Ovary (tissue), 9 donors: ENCODE data around the gene DOCK10. TPM values are rescaled to one million over a fixed set of nuclear protein-coding genes. Genes with fewer than 3 reads are reported as not detected.

Experiments
- DNase-seq, 5 donors: peaks; one replicate each; pipeline ENCODE4 v3.0.0-alpha.2; 2019 to 2020
- H3K27ac ChIP-seq, 2 donors: fragments of 200-600 bp; one replicate each; pipeline versions ENCODE4 v1.5.1 to v1.8.0; 2019 to 2022
- H3K27me3 ChIP-seq: fragments of 200-600 bp; one replicate; pipeline ENCODE4 v1.8.0; 2022
- H3K36me3 ChIP-seq: fragments of 200-600 bp; sonication (generic); one replicate; pipeline ENCODE4 v1.5.1; 2019
- H3K4me1 ChIP-seq: one replicate; pipeline ENCODE4 v1.8.1; 2013; ENCODE audit warnings: mild to moderate bottlenecking, moderate library complexity; ENCODE audit not compliant: insufficient read depth
- H3K4me3 ChIP-seq: fragments of 200-600 bp; sonication (generic); one replicate; pipeline ENCODE4 v1.5.1; 2017
- H3K9me3 ChIP-seq, 2 donors: fragments of 200-600 bp in 1 of 2; sonication (generic) in 1 of 2; one replicate each; pipeline versions ENCODE4 v1.5.1 to v1.8.1; 2013 to 2019; ENCODE audit warnings: mild to moderate bottlenecking in 1 of 2, moderate library complexity in 1 of 2
- CTCF ChIP-seq, 3 donors: fragments of 450-650 bp in 2 of 3; fragments of 200-600 bp in 1 of 3; IDR thresholded peaks; one replicate each; pipeline versions ENCODE4 v1.5.1 to v1.8.0; 2016 to 2022; ENCODE audit warnings: antibody characterized with exemption in 3 of 3, mild to moderate bottlenecking in 1 of 3
- EP300 ChIP-seq: sonication (generic); formaldehyde crosslinking; IDR thresholded peaks from one replicate; pipeline ENCODE4 v1.6.1; 2017; ENCODE audit warnings: antibody characterized with exemption
- POLR2A ChIP-seq: fragments of 450-650 bp; IDR thresholded peaks from one replicate; pipeline ENCODE4 v1.6.1; 2017; ENCODE audit warnings: antibody characterized with exemption, mild to moderate bottlenecking, moderate library complexity
- WGBS, 3 donors: extraction: QIAGEN DNeasy Blood & Tissue Kit in 1 of 3; methylation state at CpG; one replicate each; pipeline versions ENCODE4 v1.1.5 to v1.1.7; 2013 to 2017; 5-methylcytosine and 5-hydroxymethylcytosine counted together
- intact Hi-C, 4 donors: fragments of 100-400 bp; cut with DNase I; formaldehyde crosslinking; loops; one replicate each; pipeline versions ENCODE4 v1.11.0 to v1.15.1; 2022 to 2023
- polyA plus RNA-seq, 2 donors: library from polyadenylated mRNA; stranded (reverse); fragments of 200-250 nt in 1 of 2; fragments of 350-450 nt in 1 of 2; fragmentation: Illumina TruSeq in 1 of 2; extraction: RNeasy Lipid Tissue Mini Kit (QIAGEN cat#74804) in 1 of 2; gene quantifications; one replicate each; pipeline ENCODE4 v1.2.3, GENCODE V29; 2013 to 2014
- total RNA-seq, 7 donors: library from RNA; depleted of rRNA in 2 of 7; stranded (reverse); fragments of >200 nt in 2 of 7; fragmentation: NEBNext Ultra II Directional in 3 of 7; extraction: Animal tissue kit (Norgen Biotek cat#: 25700) in 3 of 7; gene quantifications; one replicate each; pipeline versions ENCODE4 v1.1.0 to v1.2.4, GENCODE V29; 2016 to 2023
- donor health status: DM: no; HTN: no; CAD: no; lungs with moderate emphysema.
- donor health status: DM: no; HTN: no; CAD: no.
- donor health status: Bipolar disorder and iron deficiency.
- donor health status: DM: yes; HTN: yes; CAD: no.
- donor health status: DM: no; HTN: no; CAD: no.
- donor health status: DM: yes; HTN: yes; CAD: no.

Gene DOCK10
- total and polyA plus RNA-seq, 9 donors: 15.3 to 42.5 (median 31.2) TPM

GRCh38 chr2:224753743-224754540 is 288.3 kb downstream of the DOCK10 start:
- WGBS, 3 donors: 4 to 24% (median 9%) methylated on average over 1 of the region's 1 CpG
- Histone ChIP-seq H3K36me3 (no peaks in the 10 kb centered on the region), H3K4me3 (no peak overlapping the region), H3K9me3 (peaks cover 0 to 5% of the 10 kb centered on the region in 2 donors), H3K27ac (no peak overlapping the region), H3K27me3 (no peaks in the 10 kb centered on the region), H3K4me1 (no peaks in the 10 kb centered on the region)
- intact Hi-C loops: no loop called here
- no peak for DNase-seq
- TF ChIP-seq CTCF (IDR thresholded peaks at IDR 0.05) (no peak), EP300 (no peak), POLR2A (no peak)

GRCh38 chr2:224751996-224752698 is 290.1 kb downstream of the DOCK10 start:
- 79 to 84% (median 80%) methylated on average over 5 of the region's 5 CpGs for WGBS, 3 donors
- no peak overlapping the region for H3K27ac ChIP-seq
- H3K36me3 ChIP-seq: no peaks in the 10 kb centered on the region
- H3K9me3 ChIP-seq: no peaks in the 10 kb centered on the region
- intact Hi-C loops: no loop called here
- H3K27me3 ChIP-seq: no peaks in the 10 kb centered on the region
- DNase-seq: no peak
- TF ChIP-seq CTCF (IDR thresholded peaks at IDR 0.05) (no peak), EP300 (no peak), POLR2A (no peak)
- H3K4me3 ChIP-seq: no peak overlapping the region
- no peaks in the 10 kb centered on the region for H3K4me1 ChIP-seq

- Histone ChIP-seq H3K9me3 (no peaks in the 10 kb centered on the region), H3K27ac (no peak overlapping the region), H3K4me1 (no peaks in the 10 kb centered on the region), H3K36me3 (no peaks in the 10 kb centered on the region), H3K4me3 (no peak overlapping the region), H3K27me3 (no peaks in the 10 kb centered on the region)
- intact Hi-C loops: no loop called here
- WGBS, 3 donors: 83 to 90% (median 83%) methylated on average over 1 of the region's 1 CpG
- DNase-seq: no peak
- no peak for TF ChIP-seq CTCF (IDR thresholded peaks at IDR 0.05)
- TF ChIP-seq EP300: no peak
- TF ChIP-seq POLR2A: no peak
These were observed 293.1 kb downstream of the DOCK10 start for GRCh38 chr2:224749136-224749535.

GRCh38 chr2:224747765-224748164 is 294.5 kb downstream of the DOCK10 start:
- no peaks in the 10 kb centered on the region for H3K36me3 ChIP-seq
- no peak overlapping the region for H3K27ac ChIP-seq
- no peaks in the 10 kb centered on the region for H3K27me3 ChIP-seq
- no peaks in the 10 kb centered on the region for H3K4me1 ChIP-seq
- intact Hi-C loops: no loop called here
- TF ChIP-seq CTCF (IDR thresholded peaks at IDR 0.05) (no peak), EP300 (no peak)
- WGBS, 3 donors: 83 to 88% (median 84%) methylated on average over 4 of the region's 4 CpGs
- no peak overlapping the region for H3K4me3 ChIP-seq
- no peak for DNase-seq
- no peaks in the 10 kb centered on the region for H3K9me3 ChIP-seq
